H1 (cell line): Measurements from ENCODE around the gene SPHK1. TPM values are rescaled to one million over a fixed set of nuclear protein-coding genes. Genes with fewer than 3 reads are reported as not detected.

Experiments
- CREB1 ChIP-seq: IDR thresholded peaks from 2 replicates; pipeline ENCODE4 v1.6.1; 2012; ENCODE audit warnings: inconsistent platforms
- RXRA ChIP-seq: IDR thresholded peaks from 2 replicates; pipeline ENCODE4 v1.6.1; 2011; ENCODE audit warnings: low read depth, mild to moderate bottlenecking, low read length, moderate library complexity; ENCODE audit not compliant: insufficient read depth
- SP1 ChIP-seq: IDR thresholded peaks from 2 replicates; pipeline ENCODE4 v1.6.1; 2011; ENCODE audit warnings: low read depth, low read length
- SRF ChIP-seq: IDR thresholded peaks from 2 replicates; pipeline ENCODE4 v1.6.1; 2011; ENCODE audit warnings: mild to moderate bottlenecking, low read depth, low read length, moderate library complexity
- polyA plus RNA-seq, 7 experiments: library from polyadenylated mRNA; depleted of rRNA in 3 of 7; stranded (reverse) in 5 of 7; unstranded in 2 of 7; fragments of >200 nt in 5 of 7; fragments of 200-250 nt in 2 of 7; gene quantifications; 1 replicate in 5 of 7; 2 replicates in 1 of 7; 4 replicates in 1 of 7; pipeline versions ENCODE4 v1.2.1 to v1.2.3, GENCODE V29; 2011 to 2013; ENCODE audit warnings: missing spikeins in 2 of 7, mixed read lengths in 2 of 7
- total RNA-seq: library from RNA; stranded (reverse); fragmentation: NEBNext Ultra II Directional; extraction: Animal tissue kit (Norgen Biotek cat#: 25700); gene quantifications from 2 replicates; pipeline ENCODE4 v1.2.1, GENCODE V29; 2021
- TF ChIP-seq, protein P1 (sequence below): fragments of 300-600 bp; sonication (generic); IDR thresholded peaks from 2 replicates; pipeline ENCODE4 v1.7.1; 2012; ENCODE audit warnings: low read length, moderate library complexity, mild to moderate bottlenecking, inconsistent platforms; ENCODE audit not compliant: insufficient replicate concordance

The SPHK1 gene
- total and polyA plus RNA-seq, 2 of the 8 experiments (the other 6 are each of a cell fraction or from before 2014, with no cell fraction given): 2.4 TPM

DNA sequence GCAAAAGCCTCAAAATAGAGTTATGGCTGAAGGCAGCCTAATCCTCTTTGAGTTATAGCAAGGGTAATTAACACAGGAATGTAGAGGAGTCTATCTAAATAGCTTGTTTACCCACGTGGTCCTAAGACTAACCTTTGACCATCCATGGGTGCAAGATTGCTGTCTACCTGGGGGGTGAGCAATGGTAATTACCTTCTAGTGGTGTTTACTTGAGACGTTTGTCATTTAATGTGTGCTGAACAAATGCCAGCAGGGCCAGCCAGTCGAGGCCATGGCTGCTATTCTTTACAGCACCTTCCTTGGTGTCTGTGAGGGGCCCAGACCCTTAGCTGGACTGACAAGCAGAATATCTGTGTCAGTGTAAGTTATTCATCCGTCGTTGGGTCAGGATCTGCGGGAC lies 16.8 kb upstream of the SPHK1 start (continued):
- TF ChIP-seq, protein P1, sequence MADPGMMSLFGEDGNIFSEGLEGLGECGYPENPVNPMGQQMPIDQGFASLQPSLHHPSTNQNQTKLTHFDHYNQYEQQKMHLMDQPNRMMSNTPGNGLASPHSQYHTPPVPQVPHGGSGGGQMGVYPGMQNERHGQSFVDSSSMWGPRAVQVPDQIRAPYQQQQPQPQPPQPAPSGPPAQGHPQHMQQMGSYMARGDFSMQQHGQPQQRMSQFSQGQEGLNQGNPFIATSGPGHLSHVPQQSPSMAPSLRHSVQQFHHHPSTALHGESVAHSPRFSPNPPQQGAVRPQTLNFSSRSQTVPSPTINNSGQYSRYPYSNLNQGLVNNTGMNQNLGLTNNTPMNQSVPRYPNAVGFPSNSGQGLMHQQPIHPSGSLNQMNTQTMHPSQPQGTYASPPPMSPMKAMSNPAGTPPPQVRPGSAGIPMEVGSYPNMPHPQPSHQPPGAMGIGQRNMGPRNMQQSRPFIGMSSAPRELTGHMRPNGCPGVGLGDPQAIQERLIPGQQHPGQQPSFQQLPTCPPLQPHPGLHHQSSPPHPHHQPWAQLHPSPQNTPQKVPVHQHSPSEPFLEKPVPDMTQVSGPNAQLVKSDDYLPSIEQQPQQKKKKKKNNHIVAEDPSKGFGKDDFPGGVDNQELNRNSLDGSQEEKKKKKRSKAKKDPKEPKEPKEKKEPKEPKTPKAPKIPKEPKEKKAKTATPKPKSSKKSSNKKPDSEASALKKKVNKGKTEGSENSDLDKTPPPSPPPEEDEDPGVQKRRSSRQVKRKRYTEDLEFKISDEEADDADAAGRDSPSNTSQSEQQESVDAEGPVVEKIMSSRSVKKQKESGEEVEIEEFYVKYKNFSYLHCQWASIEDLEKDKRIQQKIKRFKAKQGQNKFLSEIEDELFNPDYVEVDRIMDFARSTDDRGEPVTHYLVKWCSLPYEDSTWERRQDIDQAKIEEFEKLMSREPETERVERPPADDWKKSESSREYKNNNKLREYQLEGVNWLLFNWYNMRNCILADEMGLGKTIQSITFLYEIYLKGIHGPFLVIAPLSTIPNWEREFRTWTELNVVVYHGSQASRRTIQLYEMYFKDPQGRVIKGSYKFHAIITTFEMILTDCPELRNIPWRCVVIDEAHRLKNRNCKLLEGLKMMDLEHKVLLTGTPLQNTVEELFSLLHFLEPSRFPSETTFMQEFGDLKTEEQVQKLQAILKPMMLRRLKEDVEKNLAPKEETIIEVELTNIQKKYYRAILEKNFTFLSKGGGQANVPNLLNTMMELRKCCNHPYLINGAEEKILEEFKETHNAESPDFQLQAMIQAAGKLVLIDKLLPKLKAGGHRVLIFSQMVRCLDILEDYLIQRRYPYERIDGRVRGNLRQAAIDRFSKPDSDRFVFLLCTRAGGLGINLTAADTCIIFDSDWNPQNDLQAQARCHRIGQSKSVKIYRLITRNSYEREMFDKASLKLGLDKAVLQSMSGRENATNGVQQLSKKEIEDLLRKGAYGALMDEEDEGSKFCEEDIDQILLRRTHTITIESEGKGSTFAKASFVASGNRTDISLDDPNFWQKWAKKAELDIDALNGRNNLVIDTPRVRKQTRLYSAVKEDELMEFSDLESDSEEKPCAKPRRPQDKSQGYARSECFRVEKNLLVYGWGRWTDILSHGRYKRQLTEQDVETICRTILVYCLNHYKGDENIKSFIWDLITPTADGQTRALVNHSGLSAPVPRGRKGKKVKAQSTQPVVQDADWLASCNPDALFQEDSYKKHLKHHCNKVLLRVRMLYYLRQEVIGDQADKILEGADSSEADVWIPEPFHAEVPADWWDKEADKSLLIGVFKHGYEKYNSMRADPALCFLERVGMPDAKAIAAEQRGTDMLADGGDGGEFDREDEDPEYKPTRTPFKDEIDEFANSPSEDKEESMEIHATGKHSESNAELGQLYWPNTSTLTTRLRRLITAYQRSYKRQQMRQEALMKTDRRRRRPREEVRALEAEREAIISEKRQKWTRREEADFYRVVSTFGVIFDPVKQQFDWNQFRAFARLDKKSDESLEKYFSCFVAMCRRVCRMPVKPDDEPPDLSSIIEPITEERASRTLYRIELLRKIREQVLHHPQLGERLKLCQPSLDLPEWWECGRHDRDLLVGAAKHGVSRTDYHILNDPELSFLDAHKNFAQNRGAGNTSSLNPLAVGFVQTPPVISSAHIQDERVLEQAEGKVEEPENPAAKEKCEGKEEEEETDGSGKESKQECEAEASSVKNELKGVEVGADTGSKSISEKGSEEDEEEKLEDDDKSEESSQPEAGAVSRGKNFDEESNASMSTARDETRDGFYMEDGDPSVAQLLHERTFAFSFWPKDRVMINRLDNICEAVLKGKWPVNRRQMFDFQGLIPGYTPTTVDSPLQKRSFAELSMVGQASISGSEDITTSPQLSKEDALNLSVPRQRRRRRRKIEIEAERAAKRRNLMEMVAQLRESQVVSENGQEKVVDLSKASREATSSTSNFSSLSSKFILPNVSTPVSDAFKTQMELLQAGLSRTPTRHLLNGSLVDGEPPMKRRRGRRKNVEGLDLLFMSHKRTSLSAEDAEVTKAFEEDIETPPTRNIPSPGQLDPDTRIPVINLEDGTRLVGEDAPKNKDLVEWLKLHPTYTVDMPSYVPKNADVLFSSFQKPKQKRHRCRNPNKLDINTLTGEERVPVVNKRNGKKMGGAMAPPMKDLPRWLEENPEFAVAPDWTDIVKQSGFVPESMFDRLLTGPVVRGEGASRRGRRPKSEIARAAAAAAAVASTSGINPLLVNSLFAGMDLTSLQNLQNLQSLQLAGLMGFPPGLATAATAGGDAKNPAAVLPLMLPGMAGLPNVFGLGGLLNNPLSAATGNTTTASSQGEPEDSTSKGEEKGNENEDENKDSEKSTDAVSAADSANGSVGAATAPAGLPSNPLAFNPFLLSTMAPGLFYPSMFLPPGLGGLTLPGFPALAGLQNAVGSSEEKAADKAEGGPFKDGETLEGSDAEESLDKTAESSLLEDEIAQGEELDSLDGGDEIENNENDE: no peak
- TF ChIP-seq RXRA (no peak), SRF (no peak), CREB1 (no peak), SP1 (no peak)
- TF ChIP-seq, all 59 proteins: peak for 0
